Brain pericyte (primary cell): ENCODE results near the gene OGN.
"Not testable (repeated sequence)": the region's sequence is repeated elsewhere in the genome, so short reads cannot be mapped to it uniquely, and the experiment has no call there.

Source experiments
- DNase-seq: peaks from one replicate; pipeline ENCODE4 v3.0.0-alpha.2; 2012; ENCODE audit warnings: low read depth, low spot score

Gene OGN, protein sequence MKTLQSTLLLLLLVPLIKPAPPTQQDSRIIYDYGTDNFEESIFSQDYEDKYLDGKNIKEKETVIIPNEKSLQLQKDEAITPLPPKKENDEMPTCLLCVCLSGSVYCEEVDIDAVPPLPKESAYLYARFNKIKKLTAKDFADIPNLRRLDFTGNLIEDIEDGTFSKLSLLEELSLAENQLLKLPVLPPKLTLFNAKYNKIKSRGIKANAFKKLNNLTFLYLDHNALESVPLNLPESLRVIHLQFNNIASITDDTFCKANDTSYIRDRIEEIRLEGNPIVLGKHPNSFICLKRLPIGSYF

GRCh38 chr9:92404042-92404836 is at the start of gene OGN:
Gene OGN, minus strand, starts transcription at chr9:92404578. Its CDS starts 1,171 bp downstream, at chr9:92403407.
- DNase-seq, result no peak

DNA sequence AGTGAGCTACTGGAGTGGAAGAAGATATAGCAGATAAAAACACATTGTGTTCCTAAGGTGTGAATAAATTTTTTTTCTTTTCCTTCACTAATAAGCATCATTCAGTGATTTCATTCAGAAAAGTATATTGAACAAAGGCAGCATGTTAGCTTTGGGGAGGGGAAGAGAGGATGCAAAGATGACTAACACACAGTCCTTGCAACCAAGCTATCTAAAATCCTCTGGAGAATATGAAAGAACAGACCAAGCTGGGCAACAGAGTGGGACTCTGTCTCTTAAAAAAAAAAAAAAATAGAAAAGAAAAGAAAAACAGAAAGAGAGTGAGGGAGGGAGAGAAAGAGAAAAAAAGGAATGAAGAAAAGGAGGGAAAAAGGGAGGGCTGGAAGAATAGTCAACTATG is 42.2 kb upstream of the OGN start:
- DNase-seq, result no peak

DNA sequence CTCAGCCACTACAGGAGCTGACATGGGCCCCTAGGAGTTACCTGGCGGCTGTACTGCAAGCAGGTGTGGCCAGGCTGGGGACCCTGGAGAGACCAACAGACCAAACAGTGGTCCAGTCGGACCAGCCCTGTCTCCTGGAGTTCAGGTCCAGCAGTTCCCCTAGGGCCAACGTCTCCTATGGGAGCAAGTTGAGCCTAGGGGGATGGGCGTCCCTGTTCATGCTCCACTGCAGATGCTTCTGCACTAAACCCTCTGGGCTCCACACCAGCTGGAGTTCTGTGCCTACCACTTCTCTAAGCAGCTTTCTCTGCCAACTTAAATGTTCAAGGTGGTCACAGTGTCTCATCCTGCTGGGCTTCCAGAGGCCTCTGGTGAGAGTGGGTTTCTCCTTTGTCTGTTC is 40.5 kb upstream of the OGN start:
- DNase-seq, result no peak

DNA sequence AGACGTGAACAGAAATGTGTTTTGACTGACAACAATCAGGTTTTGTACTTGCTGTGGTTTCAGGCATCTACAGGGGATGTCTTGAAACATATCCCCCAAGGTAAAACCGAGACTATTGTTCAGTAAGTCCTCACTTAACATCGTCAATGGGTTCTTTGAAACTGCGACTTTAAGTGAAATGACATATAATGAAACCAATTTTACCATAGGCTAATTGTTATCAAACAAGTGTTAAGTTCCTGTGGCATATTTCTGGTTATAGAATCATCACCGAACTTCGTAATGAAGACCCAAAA is 36.3 kb upstream of the OGN start:
- no peak for DNase-seq

DNA sequence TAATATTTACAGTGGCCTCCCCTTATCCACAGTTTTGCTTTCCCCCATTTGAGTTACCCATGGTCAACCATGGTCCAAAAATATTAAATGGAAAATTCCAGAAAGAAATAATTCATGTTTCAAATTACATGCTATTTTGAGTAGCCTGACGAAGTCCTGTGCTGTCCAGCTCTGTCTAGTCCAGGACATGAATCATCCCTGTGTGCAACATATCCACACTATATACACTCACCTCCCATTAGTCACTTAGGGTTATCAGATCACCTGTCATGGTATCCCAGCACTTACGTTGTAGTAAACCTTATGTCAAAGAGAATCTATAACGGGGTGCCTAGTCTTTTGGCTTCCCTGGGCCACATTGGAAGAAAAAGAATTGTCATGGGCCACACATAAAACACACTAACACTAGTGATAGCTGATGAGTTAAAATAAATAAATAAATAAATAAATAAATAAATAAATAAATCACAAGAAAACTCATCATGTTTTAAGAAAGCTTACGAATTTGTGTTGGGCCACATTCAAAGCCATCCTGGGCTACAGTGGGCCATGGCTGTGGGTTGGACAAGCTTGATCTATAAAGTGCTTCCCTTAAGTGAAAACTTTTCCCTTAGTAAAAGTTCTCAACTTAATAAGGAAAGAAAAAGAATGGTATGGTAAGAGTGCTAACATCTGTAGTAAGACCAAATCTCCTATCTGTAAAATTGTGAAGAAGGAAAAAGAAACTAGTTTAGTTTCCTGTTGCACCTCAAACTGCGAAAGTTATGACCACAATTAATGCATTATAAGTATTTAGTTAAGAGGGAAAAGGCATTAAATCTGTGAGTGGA is 35.8 kb upstream of the OGN start:
- DNase-seq, result no peak

DNA sequence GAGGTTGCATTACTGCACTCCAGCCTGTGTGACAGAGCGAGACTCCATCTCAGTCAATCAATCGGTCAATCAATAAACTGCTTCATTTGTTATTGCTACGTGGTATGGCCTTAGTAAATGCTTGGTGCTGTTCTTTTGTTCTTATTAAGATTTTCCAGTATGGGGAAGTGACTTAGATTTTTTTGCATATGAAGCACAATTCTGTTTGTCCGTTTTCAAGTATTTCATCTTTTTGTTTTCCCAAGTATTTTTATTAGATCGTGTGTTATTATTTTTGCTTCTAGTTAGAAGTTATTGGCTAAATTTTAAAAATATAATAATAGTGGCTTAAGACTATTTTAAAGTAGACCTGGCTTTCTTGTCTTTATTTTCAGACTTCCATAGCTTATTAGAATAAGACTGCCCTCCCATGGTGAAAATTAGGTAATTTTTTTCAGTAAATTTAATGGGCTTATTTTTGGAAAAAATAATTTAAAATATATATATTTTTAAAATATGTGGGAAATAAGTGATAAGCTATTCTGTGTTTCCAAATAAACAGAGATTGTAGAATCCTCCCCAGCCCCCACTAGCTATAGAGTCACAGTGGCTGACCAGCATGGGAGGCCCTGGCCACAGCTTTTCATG is 34.6 kb upstream of the OGN start:
- no peak for DNase-seq

DNA sequence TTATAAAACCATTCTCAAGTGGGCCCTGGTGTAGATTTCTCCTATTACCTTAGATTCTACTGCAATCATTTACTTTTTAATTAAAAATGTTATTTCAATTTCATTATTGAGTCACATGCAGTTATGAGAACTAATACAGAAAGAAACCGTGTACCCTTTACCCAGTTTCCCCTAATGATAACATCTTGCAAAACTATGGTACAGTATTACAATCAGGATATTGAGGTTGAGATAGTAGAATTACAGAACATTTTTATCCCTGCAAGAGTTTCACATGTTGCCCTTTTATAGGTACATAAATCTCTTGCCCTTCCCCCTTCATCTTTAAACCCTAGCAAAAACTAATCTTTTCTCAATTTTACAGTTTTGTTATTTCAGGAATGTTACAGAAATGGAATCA is 30.9 kb upstream of the OGN start:
- DNase-seq, result no peak

DNA sequence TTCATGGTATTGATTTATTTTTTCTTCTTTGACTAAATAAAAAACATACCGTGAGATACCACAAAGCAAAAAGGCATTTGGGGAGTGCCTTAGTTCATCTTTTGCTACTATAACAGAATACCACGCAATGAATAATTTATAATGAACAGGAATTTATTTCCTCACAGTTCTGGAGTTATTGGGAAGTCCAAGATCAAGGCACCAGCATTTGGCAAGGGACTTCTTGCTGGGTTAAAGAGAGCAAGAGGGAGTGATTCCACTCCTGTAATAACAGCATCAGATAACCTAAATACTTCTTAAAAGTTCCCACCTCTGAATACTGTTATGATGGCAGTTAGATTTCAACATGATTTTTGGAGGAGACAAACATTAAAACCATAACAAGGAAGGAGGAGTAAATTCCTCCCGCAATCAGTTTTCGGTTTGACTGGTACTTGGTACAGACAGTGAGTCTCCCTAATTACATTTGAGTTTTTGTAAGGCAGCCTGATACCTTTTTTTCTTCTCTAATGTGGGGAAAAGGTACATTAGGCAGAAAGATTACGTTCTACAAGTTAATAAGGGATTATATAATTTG is 28.7 kb upstream of the OGN start:
- no peak for DNase-seq

GRCh38 chr9:92432350-92432749 is 28.0 kb upstream of the OGN start:
- no peak for DNase-seq

- DNase-seq, result no peak
Observed at GRCh38 chr9:92429836-92430235, 25.5 kb upstream of the OGN start.

DNA sequence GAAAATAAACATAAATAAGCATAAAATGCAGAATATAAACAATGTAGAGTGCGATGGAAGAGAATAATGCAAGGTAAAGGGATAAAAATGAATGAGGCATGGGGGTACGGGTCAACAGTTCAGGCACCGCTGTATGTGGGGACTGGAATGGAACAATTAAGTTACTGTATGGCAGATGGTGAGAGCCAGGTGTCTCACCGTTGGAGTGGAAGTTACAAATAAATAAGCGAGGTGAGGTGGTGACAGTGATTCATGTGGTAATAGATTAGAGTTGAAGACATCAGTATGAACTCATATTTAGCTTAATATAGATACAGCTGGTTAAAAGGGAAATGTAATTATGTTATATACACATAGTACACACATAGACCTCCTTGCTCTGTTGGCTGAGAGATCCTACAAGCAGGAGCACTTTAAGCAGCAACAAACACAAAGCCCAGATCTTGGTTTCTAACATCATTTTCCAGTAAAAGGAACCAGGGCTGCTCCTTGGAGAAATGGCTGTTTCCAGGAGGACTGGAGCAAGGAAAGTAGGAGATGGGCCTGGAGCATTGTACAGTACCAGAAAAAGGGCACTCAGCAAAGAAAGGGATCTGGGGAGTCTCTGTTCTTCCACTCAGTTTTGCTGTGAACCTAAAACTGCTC is 22.2 kb upstream of the OGN start:
- DNase-seq, result no peak

DNA sequence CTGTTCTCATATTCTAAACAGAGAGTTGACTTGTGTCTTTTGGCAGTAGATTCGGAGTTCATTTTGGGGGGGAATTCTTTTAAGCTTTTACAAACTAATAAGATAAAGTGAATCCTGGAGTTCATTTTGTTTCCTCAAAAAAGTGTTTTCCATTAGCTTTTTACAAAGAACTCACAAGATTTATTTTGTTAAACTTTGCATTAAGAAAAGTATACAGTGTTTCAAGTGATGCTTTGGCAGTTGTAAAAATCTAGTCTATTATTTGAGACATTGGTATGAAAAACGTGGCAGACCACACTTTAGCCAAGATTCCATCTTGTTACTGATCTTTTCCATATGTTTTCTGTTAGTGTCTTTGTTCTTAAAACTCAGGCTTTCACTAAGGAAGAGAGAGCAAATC is 21.1 kb upstream of the OGN start:
- no peak for DNase-seq

GRCh38 chr9:92424340-92424739 is 20.0 kb upstream of the OGN start, which contains the start of gene OMD:
Gene OMD, minus strand, starts transcription at chr9:92424471. Its CDS starts 6,913 bp downstream, at chr9:92417558.
- no peak for DNase-seq

DNA sequence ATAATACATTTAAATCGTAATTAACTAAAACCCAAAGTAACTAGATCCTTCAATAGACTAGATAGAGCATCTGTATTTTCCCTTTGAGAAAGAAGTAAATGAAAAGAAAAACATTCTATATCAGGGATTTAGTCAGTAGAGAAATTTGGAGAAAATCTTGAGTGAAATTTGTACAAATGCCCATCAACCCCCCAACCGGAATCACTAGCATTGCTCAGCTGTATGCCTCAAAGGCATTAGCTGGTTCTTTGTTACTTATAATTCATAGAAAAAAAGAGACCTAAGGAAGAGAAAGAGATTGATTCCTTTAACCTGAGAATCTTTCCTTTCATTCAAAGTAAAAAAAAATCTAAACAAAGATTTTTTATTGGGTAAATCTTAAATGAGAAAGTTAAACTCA is 19.2 kb upstream of the OGN start:
- no peak for DNase-seq

DNA sequence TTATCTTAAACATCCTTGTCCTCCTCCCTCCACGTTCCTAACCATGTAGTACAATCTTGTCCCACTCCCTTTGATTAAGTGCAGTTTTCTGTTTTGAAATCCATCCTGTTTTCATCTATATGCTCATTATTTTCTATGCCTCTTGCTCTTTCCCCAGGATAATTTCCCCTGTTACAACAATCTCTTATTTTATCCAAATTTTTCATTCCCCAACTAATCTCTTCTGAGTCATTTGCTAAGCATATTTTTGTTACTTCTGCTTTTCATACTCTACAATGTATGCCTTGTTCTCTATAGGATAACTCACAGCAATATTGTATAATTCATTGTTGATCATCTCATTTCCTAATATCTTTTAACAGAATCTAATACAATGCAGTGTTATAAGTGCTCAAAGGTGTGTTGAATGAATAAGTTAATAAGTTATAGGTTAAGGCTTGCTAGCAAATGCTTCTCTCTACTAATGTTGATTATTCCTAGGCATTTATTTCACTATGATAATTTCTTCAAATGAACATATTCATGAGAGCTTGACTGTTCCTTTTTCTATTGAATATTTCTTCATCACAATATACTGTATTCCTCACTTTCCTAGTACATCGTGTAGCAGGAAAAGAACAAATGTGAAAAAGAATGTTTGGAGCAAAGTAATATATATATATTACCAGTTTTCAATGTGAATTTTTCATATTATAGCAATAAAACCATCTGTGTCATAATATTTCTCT is 18.4 kb upstream of the OGN start:
- DNase-seq, result no peak

DNA sequence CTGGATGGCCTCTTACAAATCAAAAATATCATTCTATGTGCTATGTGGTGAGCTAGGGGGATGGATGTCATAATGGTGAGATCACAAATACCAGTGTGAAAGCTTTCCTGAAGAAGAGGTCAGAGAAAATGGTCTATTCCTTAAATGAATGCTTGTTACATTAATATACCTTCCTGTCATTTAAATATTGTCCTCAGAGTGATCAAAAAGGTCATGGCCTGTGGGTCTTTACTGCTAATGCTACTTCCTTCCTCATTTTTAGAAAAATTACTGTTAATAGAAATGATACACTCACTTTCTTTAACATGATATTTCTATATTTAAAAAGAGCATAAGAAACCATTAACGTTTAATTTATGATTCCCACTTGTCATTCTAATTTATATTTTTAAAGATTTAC is 10.2 kb upstream of the OGN start:
- DNase-seq, result no peak

DNA sequence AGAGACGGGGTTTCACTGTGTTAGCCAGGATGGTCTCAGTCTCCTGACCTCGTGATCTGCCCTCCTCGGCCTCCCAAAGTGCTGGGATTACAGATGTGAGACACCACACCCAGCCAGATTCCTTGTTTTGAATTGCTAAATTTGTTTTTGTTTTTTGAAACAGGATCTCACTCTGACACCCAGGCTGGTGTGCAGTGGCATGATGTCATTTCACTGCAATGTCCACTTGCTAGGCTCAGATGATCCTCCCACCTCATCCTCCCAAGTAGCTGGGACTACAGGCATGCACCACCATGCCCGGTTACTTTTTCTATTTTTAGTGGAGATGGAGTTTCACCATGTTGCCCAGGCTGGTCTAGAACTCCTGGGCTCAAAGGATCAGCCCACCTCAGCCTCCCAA is 6.8 kb upstream of the OGN start:
- DNase-seq, result not testable (repeated sequence)

GRCh38 chr9:92408747-92409478 is 4.5 kb upstream of the OGN start:
- DNase-seq, result no peak

DNA sequence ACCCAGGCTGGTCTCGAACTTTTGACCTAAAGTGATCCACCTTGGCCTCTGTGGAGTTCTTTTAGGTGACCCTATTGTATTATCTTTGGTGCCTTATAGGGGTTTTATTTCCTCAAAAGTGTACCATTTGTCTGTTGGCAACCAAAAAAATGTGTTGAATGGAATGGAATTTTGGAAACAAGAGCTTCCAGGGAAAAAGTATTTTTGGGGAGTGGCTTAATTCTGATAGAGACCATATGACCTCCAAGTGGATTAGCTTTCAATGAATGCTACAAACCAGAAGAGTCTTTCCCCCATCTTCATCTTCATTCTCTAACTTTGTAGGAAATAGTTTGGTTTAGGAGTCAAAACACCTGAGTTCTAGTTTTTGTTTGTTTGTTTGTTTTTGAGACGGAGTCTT is 3.4 kb upstream of the OGN start:
- DNase-seq, result no peak

- no peak for DNase-seq
Observed at GRCh38 chr9:92406477-92406876, 2.1 kb upstream of the OGN start.
